Glutamatergic neuron (in vitro differentiated cells): ENCODE measurements around the gene PRKACB. TPM values are rescaled to one million over a fixed set of nuclear protein-coding genes. Genes with fewer than 3 reads are reported as not detected.

ENCODE experiments used
- DNase-seq: peaks from one replicate; pipeline ENCODE4 v3.0.0; 2022
- H3K27ac Mint-ChIP-seq: one replicate; pipeline ENCODE4 v1.8.0; 2020; ENCODE audit warnings: mild to moderate bottlenecking, mixed read lengths, inconsistent platforms; ENCODE audit not compliant: unreplicated experiment
- H3K27me3 Mint-ChIP-seq: one replicate; pipeline ENCODE4 v1.8.0; 2020; ENCODE audit warnings: mild to moderate bottlenecking, moderate library complexity, mixed read lengths, inconsistent platforms; ENCODE audit not compliant: unreplicated experiment
- H3K36me3 Mint-ChIP-seq: one replicate; pipeline ENCODE4 v1.8.0; 2020; ENCODE audit warnings: mild to moderate bottlenecking, mixed read lengths, inconsistent platforms; ENCODE audit not compliant: unreplicated experiment
- H3K4me1 Mint-ChIP-seq: one replicate; pipeline ENCODE4 v1.8.0; 2020; ENCODE audit warnings: mild to moderate bottlenecking, low read depth, mixed read lengths, inconsistent platforms; ENCODE audit not compliant: unreplicated experiment
- H3K4me3 Mint-ChIP-seq: one replicate; pipeline ENCODE4 v1.8.0; 2020; ENCODE audit warnings: mild to moderate bottlenecking, mixed read lengths, inconsistent platforms; ENCODE audit not compliant: unreplicated experiment
- H3K9me3 Mint-ChIP-seq: one replicate; pipeline ENCODE4 v1.8.0; 2020; ENCODE audit warnings: mild to moderate bottlenecking, moderate library complexity, mixed read lengths, inconsistent platforms; ENCODE audit not compliant: unreplicated experiment
- CTCF ChIP-seq: fragments of 200-600 bp; sonication (generic); IDR thresholded peaks from one replicate; pipeline ENCODE4 v1.5.0; 2021; ENCODE audit not compliant: partially characterized antibody, unreplicated experiment
- total RNA-seq: library from RNA; stranded (reverse); fragmentation: NEBNext Ultra II Directional; extraction: Animal tissue kit (Norgen Biotek cat#: 25700); gene quantifications from one replicate; pipeline ENCODE4 v1.2.1, GENCODE V29; 2021; ENCODE audit not compliant: unreplicated experiment

PRKACB gene
- total RNA-seq, 1 donor from 2014 or later: 11.2 TPM

GRCh38 chr1:84267476-84267875 is 123.4 kb downstream of the PRKACB start:
- Mint-ChIP-seq H3K27ac (no peak overlapping the region), H3K4me1 (no peaks in the 10 kb centered on the region), H3K4me3 (no peak overlapping the region), H3K9me3 (no peaks in the 10 kb centered on the region), H3K36me3 (no peaks in the 10 kb centered on the region), H3K27me3 (peaks cover 4% of the 10 kb centered on the region)
- no peak for DNase-seq
- TF ChIP-seq CTCF: no peak

GRCh38 chr1:84268346-84268745 is 124.3 kb downstream of the PRKACB start:
- Mint-ChIP-seq H3K4me1 (no peaks in the 10 kb centered on the region), H3K9me3 (no peaks in the 10 kb centered on the region), H3K27ac (no peak overlapping the region), H3K4me3 (no peak overlapping the region), H3K36me3 (no peaks in the 10 kb centered on the region), H3K27me3 (peaks cover 4% of the 10 kb centered on the region)
- TF ChIP-seq CTCF: no peak
- no peak for DNase-seq

GRCh38 chr1:84269306-84269705 is 125.2 kb downstream of the PRKACB start:
- no peak overlapping the region for H3K27ac Mint-ChIP-seq
- H3K9me3 Mint-ChIP-seq: no peaks in the 10 kb centered on the region
- H3K4me3 Mint-ChIP-seq: no peak overlapping the region
- H3K36me3 Mint-ChIP-seq: no peaks in the 10 kb centered on the region
- TF ChIP-seq CTCF: no peak
- no peaks in the 10 kb centered on the region for H3K4me1 Mint-ChIP-seq
- H3K27me3 Mint-ChIP-seq: peaks cover 4% of the 10 kb centered on the region
- no peak for DNase-seq

- H3K27ac Mint-ChIP-seq: no peak overlapping the region
- H3K4me3 Mint-ChIP-seq: no peak overlapping the region
- H3K36me3 Mint-ChIP-seq: no peaks in the 10 kb centered on the region
- H3K4me1 Mint-ChIP-seq: no peaks in the 10 kb centered on the region
- TF ChIP-seq CTCF: no peak
- H3K27me3 Mint-ChIP-seq: peaks cover 4% of the 10 kb centered on the region
- no peak for DNase-seq
- H3K9me3 Mint-ChIP-seq: no peaks in the 10 kb centered on the region
These were observed 127.5 kb downstream of the PRKACB start for GRCh38 chr1:84271441-84272151.

GRCh38 chr1:84272401-84272800 is 128.3 kb downstream of the PRKACB start:
- DNase-seq: no peak
- H3K27me3 Mint-ChIP-seq: peaks cover 4% of the 10 kb centered on the region
- no peak overlapping the region for H3K27ac Mint-ChIP-seq
- no peaks in the 10 kb centered on the region for H3K9me3 Mint-ChIP-seq
- TF ChIP-seq CTCF: no peak
- no peaks in the 10 kb centered on the region for H3K4me1 Mint-ChIP-seq
- H3K4me3 Mint-ChIP-seq: no peak overlapping the region
- no peaks in the 10 kb centered on the region for H3K36me3 Mint-ChIP-seq
